HepG2 (cell line): ENCODE data around the gene TMEM219. TPM values are rescaled to one million over a fixed set of nuclear protein-coding genes. Genes with fewer than 3 reads are reported as not detected.

ENCODE experiments used
- HNRNPL ChIP-seq: fragments of 200-400 bp; formaldehyde crosslinking; IDR thresholded peaks from 2 replicates; pipeline ENCODE4 v1.6.1; 2017; ENCODE audit warnings: mild to moderate bottlenecking, low read depth, low read length
- JARID2 ChIP-seq: sonication (generic); formaldehyde crosslinking; IDR thresholded peaks from 2 replicates; pipeline ENCODE4 v1.8.1; 2023; ENCODE audit warnings: missing genetic modification reagents, inconsistent platforms; ENCODE audit not compliant: insufficient replicate concordance
- KLF12 ChIP-seq: sonication (generic); formaldehyde crosslinking; IDR thresholded peaks from 2 replicates; pipeline ENCODE4 v1.4.0; 2020; ENCODE audit warnings: missing genetic modification reagents, borderline replicate concordance
- KMT2A ChIP-seq: sonication (generic); formaldehyde crosslinking; IDR thresholded peaks from 2 replicates; pipeline ENCODE4 v1.4.0; 2020; ENCODE audit warnings: missing genetic modification reagents
- MYNN ChIP-seq: sonication (generic); formaldehyde crosslinking; IDR thresholded peaks from 2 replicates; pipeline ENCODE4 v1.4.0; 2020; ENCODE audit warnings: mild to moderate bottlenecking, low read depth, missing genetic modification reagents
- ZNF180 ChIP-seq: sonication (generic); formaldehyde crosslinking; IDR thresholded peaks from 2 replicates; pipeline ENCODE4 v1.4.0; 2020; ENCODE audit warnings: low read depth, missing genetic modification reagents, borderline replicate concordance
- ZNF30 ChIP-seq: sonication (generic); formaldehyde crosslinking; IDR thresholded peaks from 2 replicates; pipeline ENCODE4 v1.5.0; 2020; ENCODE audit warnings: mild to moderate bottlenecking, missing genetic modification reagents
- ZNF567 ChIP-seq: sonication (generic); formaldehyde crosslinking; IDR thresholded peaks from 2 replicates; pipeline ENCODE4 v1.8.1; 2023; ENCODE audit warnings: mild to moderate bottlenecking, missing genetic modification reagents, borderline replicate concordance
- ZNF619 ChIP-seq: sonication (generic); formaldehyde crosslinking; IDR thresholded peaks from 2 replicates; pipeline ENCODE4 v1.4.0; 2020; ENCODE audit warnings: mild to moderate bottlenecking, missing genetic modification reagents
- polyA plus RNA-seq, 8 experiments: library from polyadenylated mRNA; depleted of rRNA in 3 of 8; stranded (reverse) in 7 of 8; unstranded in 1 of 8; fragments of >200 nt; fragmentation: Illumina TruSeq in 4 of 8; extraction: Trizol in 4 of 8; gene quantifications; 2 replicates each; pipeline versions ENCODE4 v1.2.1 to v1.2.3, GENCODE V29; 2011 to 2016; ENCODE audit warnings: low read depth in 4 of 8, missing spikeins in 1 of 8, mixed read lengths in 1 of 8; ENCODE audit not compliant: insufficient read depth in 1 of 8
- total RNA-seq, 5 experiments: library from RNA; depleted of rRNA; stranded (reverse); fragments of >200 nt; fragmentation: Illumina TruSeq; extraction: Trizol; gene quantifications; 2 replicates each; pipeline ENCODE4 v1.2.3, GENCODE V29; 2016; ENCODE audit warnings: low read depth in 1 of 5
- TF ChIP-seq, protein P1 (sequence below): sonication (generic); formaldehyde crosslinking; IDR thresholded peaks from 2 replicates; pipeline ENCODE4 v1.4.0; 2020; ENCODE audit warnings: low read depth, missing genetic modification reagents
- TF ChIP-seq, protein P2 (sequence below): sonication (generic); formaldehyde crosslinking; IDR thresholded peaks from 2 replicates; pipeline ENCODE4 v1.5.0; 2020; ENCODE audit warnings: missing genetic modification reagents
- TF ChIP-seq, protein P3 (sequence below): IDR thresholded peaks from 2 replicates; pipeline ENCODE4 v1.6.1; 2016; ENCODE audit warnings: missing compliant biosample characterization, missing genetic modification reagents, borderline replicate concordance
- TF ChIP-seq, protein P4 (sequence below): sonication (generic); formaldehyde crosslinking; IDR thresholded peaks from 2 replicates; pipeline ENCODE4 v1.8.0; 2022; ENCODE audit warnings: mild to moderate bottlenecking, missing genetic modification reagents, moderate library complexity
- TF ChIP-seq, protein P5 (sequence below): sonication (generic); formaldehyde crosslinking; IDR thresholded peaks from 2 replicates; pipeline ENCODE4 v1.4.0; 2020; ENCODE audit warnings: missing genetic modification reagents, borderline replicate concordance
- TF ChIP-seq, protein P6 (sequence below): sonication (generic); formaldehyde crosslinking; IDR thresholded peaks from 2 replicates; pipeline ENCODE4 v1.4.0; 2020; ENCODE audit warnings: mild to moderate bottlenecking, missing genetic modification reagents

Gene TMEM219
- total and polyA plus RNA-seq, 2 of the 13 experiments (the other 11 are each of a cell fraction or from before 2014, with no cell fraction given): 105 to 115 TPM

DNA sequence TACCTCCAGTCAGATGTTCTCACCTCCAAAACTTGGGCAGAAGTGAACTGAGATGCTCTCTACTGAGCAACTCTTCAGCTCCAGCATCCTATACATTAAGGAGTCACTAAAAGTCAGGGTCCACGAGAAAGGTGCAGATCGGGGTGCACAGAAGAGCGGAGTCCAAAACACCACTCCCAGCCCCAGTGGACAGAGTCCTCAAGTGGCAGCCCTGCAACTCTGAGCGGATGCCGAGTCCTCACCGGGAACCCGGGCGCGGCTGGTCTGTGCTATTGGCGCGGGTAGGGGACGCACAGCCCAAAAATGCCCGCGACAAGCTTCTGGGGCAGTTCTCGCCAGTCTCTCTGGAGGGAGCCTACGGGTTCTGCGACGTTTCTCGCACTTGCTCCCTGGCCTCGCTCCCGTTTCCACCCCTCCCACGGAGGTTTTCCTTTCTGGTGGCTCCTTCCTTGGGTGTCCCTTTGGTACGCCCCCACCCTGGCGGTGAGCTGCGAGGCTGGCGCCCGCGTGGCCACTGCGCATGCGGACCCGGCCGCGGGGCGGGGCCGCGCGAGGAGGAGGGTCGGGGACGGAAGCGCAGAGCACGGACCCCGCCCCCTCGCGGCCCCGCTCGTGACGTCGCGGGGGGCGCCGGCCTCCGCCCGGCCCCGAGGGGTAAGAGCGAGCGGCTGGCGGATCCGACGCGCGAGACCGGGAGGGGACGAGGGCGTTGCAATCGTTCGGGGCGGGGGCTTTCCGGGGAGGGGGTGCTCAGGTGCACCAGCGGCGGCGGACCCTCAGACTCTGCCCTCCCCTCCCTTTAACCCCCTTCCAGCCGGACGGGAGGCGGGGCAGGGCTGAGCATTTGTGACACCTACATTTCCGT is at the start of gene TMEM219 (continued):
- TF ChIP-seq, protein P1, sequence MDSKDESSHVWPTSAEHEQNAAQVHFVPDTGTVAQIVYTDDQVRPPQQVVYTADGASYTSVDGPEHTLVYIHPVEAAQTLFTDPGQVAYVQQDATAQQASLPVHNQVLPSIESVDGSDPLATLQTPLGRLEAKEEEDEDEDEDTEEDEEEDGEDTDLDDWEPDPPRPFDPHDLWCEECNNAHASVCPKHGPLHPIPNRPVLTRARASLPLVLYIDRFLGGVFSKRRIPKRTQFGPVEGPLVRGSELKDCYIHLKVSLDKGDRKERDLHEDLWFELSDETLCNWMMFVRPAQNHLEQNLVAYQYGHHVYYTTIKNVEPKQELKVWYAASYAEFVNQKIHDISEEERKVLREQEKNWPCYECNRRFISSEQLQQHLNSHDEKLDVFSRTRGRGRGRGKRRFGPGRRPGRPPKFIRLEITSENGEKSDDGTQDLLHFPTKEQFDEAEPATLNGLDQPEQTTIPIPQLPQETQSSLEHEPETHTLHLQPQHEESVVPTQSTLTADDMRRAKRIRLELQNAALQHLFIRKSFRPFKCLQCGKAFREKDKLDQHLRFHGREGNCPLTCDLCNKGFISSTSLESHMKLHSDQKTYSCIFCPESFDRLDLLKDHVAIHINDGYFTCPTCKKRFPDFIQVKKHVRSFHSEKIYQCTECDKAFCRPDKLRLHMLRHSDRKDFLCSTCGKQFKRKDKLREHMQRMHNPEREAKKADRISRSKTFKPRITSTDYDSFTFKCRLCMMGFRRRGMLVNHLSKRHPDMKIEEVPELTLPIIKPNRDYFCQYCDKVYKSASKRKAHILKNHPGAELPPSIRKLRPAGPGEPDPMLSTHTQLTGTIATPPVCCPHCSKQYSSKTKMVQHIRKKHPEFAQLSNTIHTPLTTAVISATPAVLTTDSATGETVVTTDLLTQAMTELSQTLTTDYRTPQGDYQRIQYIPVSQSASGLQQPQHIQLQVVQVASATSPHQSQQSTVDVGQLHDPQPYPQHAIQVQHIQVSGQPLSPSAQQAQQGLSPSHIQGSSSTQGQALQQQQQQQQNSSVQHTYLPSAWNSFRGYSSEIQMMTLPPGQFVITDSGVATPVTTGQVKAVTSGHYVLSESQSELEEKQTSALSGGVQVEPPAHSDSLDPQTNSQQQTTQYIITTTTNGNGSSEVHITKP: peak; percentile 98
- TF ChIP-seq MYNN (no peak), ZNF180 (CRISPR knock-in tag) (no peak), KMT2A (CRISPR knock-in tag) (peak; percentile 66; the same call in 1 of the 2 replicates), ZNF567 (peak; percentile 55; the same call in 1 of the 2 replicates), HNRNPL (0 out of 2 replicates have a peak, but pooled peaks have one; percentile 46), KLF12 (CRISPR knock-in tag) (peak; percentile 31; the same call in 1 of the 2 replicates), JARID2 (peak; percentile 19), ZNF619 (CRISPR knock-in tag) (peak; percentile 63; the same call in 1 of the 2 replicates), ZNF30 (CRISPR knock-in tag) (peak; percentile 93; the same call in 1 of the 2 replicates)
- TF ChIP-seq, protein P2, sequence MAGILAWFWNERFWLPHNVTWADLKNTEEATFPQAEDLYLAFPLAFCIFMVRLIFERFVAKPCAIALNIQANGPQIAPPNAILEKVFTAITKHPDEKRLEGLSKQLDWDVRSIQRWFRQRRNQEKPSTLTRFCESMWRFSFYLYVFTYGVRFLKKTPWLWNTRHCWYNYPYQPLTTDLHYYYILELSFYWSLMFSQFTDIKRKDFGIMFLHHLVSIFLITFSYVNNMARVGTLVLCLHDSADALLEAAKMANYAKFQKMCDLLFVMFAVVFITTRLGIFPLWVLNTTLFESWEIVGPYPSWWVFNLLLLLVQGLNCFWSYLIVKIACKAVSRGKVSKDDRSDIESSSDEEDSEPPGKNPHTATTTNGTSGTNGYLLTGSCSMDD (CRISPR knock-in tag): 0 out of 2 replicates have a peak, but pooled peaks have one; percentile 61
- TF ChIP-seq, protein P3, sequence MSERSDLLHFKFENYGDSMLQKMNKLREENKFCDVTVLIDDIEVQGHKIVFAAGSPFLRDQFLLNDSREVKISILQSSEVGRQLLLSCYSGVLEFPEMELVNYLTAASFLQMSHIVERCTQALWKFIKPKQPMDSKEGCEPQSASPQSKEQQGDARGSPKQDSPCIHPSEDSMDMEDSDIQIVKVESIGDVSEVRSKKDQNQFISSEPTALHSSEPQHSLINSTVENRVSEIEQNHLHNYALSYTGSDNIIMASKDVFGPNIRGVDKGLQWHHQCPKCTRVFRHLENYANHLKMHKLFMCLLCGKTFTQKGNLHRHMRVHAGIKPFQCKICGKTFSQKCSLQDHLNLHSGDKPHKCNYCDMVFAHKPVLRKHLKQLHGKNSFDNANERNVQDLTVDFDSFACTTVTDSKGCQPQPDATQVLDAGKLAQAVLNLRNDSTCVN (CRISPR knock-in tag): peak; percentile 74
- TF ChIP-seq, protein P4, sequence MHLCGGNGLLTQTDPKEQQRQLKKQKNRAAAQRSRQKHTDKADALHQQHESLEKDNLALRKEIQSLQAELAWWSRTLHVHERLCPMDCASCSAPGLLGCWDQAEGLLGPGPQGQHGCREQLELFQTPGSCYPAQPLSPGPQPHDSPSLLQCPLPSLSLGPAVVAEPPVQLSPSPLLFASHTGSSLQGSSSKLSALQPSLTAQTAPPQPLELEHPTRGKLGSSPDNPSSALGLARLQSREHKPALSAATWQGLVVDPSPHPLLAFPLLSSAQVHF: no peak
- TF ChIP-seq, protein P5, sequence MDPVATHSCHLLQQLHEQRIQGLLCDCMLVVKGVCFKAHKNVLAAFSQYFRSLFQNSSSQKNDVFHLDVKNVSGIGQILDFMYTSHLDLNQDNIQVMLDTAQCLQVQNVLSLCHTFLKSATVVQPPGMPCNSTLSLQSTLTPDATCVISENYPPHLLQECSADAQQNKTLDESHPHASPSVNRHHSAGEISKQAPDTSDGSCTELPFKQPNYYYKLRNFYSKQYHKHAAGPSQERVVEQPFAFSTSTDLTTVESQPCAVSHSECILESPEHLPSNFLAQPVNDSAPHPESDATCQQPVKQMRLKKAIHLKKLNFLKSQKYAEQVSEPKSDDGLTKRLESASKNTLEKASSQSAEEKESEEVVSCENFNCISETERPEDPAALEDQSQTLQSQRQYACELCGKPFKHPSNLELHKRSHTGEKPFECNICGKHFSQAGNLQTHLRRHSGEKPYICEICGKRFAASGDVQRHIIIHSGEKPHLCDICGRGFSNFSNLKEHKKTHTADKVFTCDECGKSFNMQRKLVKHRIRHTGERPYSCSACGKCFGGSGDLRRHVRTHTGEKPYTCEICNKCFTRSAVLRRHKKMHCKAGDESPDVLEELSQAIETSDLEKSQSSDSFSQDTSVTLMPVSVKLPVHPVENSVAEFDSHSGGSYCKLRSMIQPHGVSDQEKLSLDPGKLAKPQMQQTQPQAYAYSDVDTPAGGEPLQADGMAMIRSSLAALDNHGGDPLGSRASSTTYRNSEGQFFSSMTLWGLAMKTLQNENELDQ (CRISPR knock-in tag): no peak
- TF ChIP-seq, protein P6, sequence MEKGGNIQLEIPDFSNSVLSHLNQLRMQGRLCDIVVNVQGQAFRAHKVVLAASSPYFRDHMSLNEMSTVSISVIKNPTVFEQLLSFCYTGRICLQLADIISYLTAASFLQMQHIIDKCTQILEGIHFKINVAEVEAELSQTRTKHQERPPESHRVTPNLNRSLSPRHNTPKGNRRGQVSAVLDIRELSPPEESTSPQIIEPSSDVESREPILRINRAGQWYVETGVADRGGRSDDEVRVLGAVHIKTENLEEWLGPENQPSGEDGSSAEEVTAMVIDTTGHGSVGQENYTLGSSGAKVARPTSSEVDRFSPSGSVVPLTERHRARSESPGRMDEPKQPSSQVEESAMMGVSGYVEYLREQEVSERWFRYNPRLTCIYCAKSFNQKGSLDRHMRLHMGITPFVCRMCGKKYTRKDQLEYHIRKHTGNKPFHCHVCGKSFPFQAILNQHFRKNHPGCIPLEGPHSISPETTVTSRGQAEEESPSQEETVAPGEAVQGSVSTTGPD (CRISPR knock-in tag): no peak
